Right atrium auricular region (tissue), 2 donors: ENCODE results near the gene TTC19. TPM values are rescaled to one million over a fixed set of nuclear protein-coding genes. Genes with fewer than 3 reads are reported as not detected.

ENCODE experiments used
- DNase-seq: peaks from one replicate; pipeline ENCODE4 v3.0.0-alpha.2; 2019; ENCODE audit warnings: low spot score
- H3K27ac ChIP-seq, 2 donors: fragments of 200-600 bp; sonication (generic); 1 replicate in 1 of 2; 2 replicates in 1 of 2; pipeline ENCODE4 v1.5.1; 2016 to 2019
- H3K27me3 ChIP-seq, 2 donors: fragments of 200-600 bp; sonication (generic); one replicate each; pipeline versions ENCODE4 v1.5.1 to v1.6.0; 2017 to 2019
- H3K36me3 ChIP-seq: fragments of 200-600 bp; sonication (generic); one replicate; pipeline ENCODE4 v1.5.1; 2016
- H3K4me1 ChIP-seq, 2 donors: fragments of 200-600 bp; sonication (generic); one replicate each; pipeline versions ENCODE4 v1.5.1 to v1.6.0; 2017 to 2019
- H3K4me3 ChIP-seq, 2 donors: fragments of 200-600 bp; sonication (generic); 1 replicate in 1 of 2; 2 replicates in 1 of 2; pipeline ENCODE4 v1.5.1; 2017 to 2019; ENCODE audit warnings: mild to moderate bottlenecking in 1 of 2, moderate library complexity in 1 of 2
- H3K9me3 ChIP-seq, 2 donors: fragments of 200-600 bp; sonication (generic); one replicate each; pipeline ENCODE4 v1.5.1; 2019
- CTCF ChIP-seq, 2 donors: fragments of 200-600 bp; sonication (generic); IDR thresholded peaks; one replicate each; pipeline ENCODE4 v1.5.1; 2019; ENCODE audit warnings: antibody characterized with exemption in 2 of 2
- total RNA-seq, 2 donors: library from RNA; depleted of rRNA; stranded (reverse); fragments of >200 nt; gene quantifications; one replicate each; pipeline ENCODE4 v1.1.0, GENCODE V29; 2016

TTC19 gene
- total RNA-seq, 2 donors from 2014 or later, result 39.1 to 47.1 TPM

- Histone ChIP-seq H3K4me1 (no peaks in the 10 kb centered on the region), H3K27ac (no peak overlapping the region), H3K9me3 (no peaks in the 10 kb centered on the region), H3K36me3 (peaks cover 63% of the 10 kb centered on the region), H3K4me3 (no peak overlapping the region), H3K27me3 (no peaks in the 10 kb centered on the region)
- no peak for DNase-seq
- no peak for TF ChIP-seq CTCF (IDR thresholded peaks at IDR 0.05)
Measured at GRCh38 chr17:16037636-16038035, 38.0 kb downstream of the TTC19 start.

DNA sequence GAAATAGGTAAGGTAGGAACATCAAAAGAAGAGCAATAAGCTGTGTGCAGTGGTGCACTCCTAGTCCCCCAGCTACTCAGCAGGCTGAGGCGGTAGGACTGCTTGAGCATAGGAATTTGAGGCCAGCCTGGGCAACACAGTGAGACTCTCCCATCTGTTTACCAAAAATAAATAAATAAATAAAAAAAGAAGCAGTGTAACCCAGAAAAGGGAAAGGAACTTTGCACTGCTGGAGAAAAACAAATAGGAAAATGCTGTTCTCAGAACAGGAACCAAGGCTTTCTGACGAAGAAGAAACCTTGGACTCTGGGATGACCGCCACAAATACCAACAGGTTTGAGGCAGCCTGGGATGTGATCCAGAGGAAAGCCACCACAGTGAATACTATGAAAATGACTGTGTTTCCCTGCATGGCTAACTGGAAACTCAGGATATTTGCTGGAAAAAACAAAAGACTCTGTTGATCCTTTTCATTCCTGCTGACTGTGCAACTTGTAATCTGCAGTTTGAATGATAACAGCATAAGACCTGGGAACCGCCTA, 41.2 kb downstream of the TTC19 start:
- no peaks in the 10 kb centered on the region for H3K4me1 ChIP-seq
- no peak overlapping the region for H3K4me3 ChIP-seq
- no peak for TF ChIP-seq CTCF (IDR thresholded peaks at IDR 0.05)
- no peak overlapping the region for H3K27ac ChIP-seq
- H3K9me3 ChIP-seq, result no peaks in the 10 kb centered on the region
- H3K27me3 ChIP-seq, result no peaks in the 10 kb centered on the region
- H3K36me3 ChIP-seq, result peaks cover 69% of the 10 kb centered on the region
- DNase-seq, result no peak

DNA sequence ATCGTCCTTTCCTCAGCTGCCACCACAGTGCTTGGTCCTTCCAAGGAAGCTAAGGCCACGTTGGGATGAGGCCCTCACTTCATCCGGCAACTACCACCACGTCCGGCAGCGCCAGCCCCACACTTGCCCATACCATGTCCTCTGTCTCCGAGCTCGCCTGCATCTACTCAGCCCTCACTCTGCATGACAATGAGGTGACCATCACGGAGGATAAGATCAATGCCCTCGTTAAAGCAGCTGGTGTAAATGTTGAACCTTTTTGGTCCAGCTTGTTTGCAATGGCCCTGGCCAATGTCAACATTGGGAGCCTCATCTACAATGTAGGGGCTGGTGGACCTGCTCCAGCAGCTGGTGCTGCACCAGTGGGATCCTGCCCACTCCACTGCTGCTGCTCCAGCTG, 44.9 kb downstream of the TTC19 start:
- Histone ChIP-seq H3K36me3 (peaks cover 68% of the 10 kb centered on the region), H3K27ac (no peak overlapping the region)
- DNase-seq, result no peak

GRCh38 chr17:16046966-16047365, 47.3 kb downstream of the TTC19 start:
- Histone ChIP-seq H3K4me3 (no peak overlapping the region), H3K27ac (no peak overlapping the region), H3K36me3 (peaks cover 70% of the 10 kb centered on the region), H3K27me3 (no peaks in the 10 kb centered on the region), H3K4me1 (peaks cover 0 to under 1% of the 10 kb centered on the region in 2 donors), H3K9me3 (no peaks in the 10 kb centered on the region)
- TF ChIP-seq CTCF (IDR thresholded peaks at IDR 0.05), result no peak
- no peak for DNase-seq

More for the DNA sequence above, 44.9 kb downstream of the TTC19 start:
- Histone ChIP-seq H3K9me3 (no peaks in the 10 kb centered on the region), H3K27me3 (no peaks in the 10 kb centered on the region), H3K4me3 (no peak overlapping the region), H3K4me1 (no peaks in the 10 kb centered on the region)
- no peak for TF ChIP-seq CTCF (IDR thresholded peaks at IDR 0.05)

- Histone ChIP-seq H3K9me3 (peaks cover 0 to 5% of the 10 kb centered on the region in 2 donors), H3K4me1 (peaks cover 0 to 7% of the 10 kb centered on the region in 2 donors), H3K27ac (no peak overlapping the region), H3K36me3 (peaks cover 53% of the 10 kb centered on the region), H3K27me3 (no peaks in the 10 kb centered on the region), H3K4me3 (no peak overlapping the region)
- DNase-seq, result no peak
- no peak for TF ChIP-seq CTCF (IDR thresholded peaks at IDR 0.05)
Measured at GRCh38 chr17:16048811-16049449, 49.3 kb downstream of the TTC19 start.

GRCh38 chr17:16050844-16051243, 51.2 kb downstream of the TTC19 start:
- Histone ChIP-seq H3K27me3 (no peaks in the 10 kb centered on the region), H3K27ac (no peak overlapping the region), H3K9me3 (peaks cover 0 to 5% of the 10 kb centered on the region in 2 donors), H3K4me3 (no peak overlapping the region), H3K36me3 (peaks cover 44% of the 10 kb centered on the region), H3K4me1 (peaks cover 0 to 7% of the 10 kb centered on the region in 2 donors)
- no peak for TF ChIP-seq CTCF (IDR thresholded peaks at IDR 0.05)
- no peak for DNase-seq
